OCI-LY1 (cell line): ENCODE data around the gene KCNIP4.

Experiments
- H2AFZ ChIP-seq: fragments of 200-600 bp; sonication (generic), shearing (Covaris generic); 2 replicates; pipeline ENCODE4 v1.6.0; 2014; ENCODE audit warnings: antibody characterized with exemption, mild to moderate bottlenecking, low read length
- H3F3A ChIP-seq: fragments of 200-600 bp; sonication (generic), shearing (Covaris generic); 2 replicates; pipeline ENCODE4 v1.6.0; 2014; ENCODE audit warnings: mild to moderate bottlenecking, antibody characterized with exemption, low read length, moderate library complexity; ENCODE audit not compliant: insufficient read depth
- H3K27ac ChIP-seq: fragments of 200-600 bp; sonication (generic); 2 replicates; pipeline ENCODE4 v1.5.1; 2014; ENCODE audit warnings: low read length, mixed run types, mild to moderate bottlenecking, low read depth; ENCODE audit not compliant: poor library complexity, severe bottlenecking
- H3K27me3 ChIP-seq: fragments of 200-600 bp; sonication (generic); 2 replicates; pipeline ENCODE4 v1.6.0; 2014; ENCODE audit warnings: antibody characterized with exemption, mild to moderate bottlenecking, low read length, moderate library complexity; ENCODE audit not compliant: insufficient read depth
- H3K36me3 ChIP-seq: fragments of 200-600 bp; sonication (generic); 2 replicates; pipeline ENCODE4 v1.6.1; 2014; ENCODE audit warnings: mild to moderate bottlenecking, antibody characterized with exemption, low read length, moderate library complexity, mixed read lengths; ENCODE audit not compliant: insufficient read depth
- H3K4me1 ChIP-seq: fragments of 200-600 bp; sonication (generic); 2 replicates; pipeline ENCODE4 v1.5.1; 2014; ENCODE audit warnings: mild to moderate bottlenecking, low read length, moderate library complexity; ENCODE audit not compliant: insufficient read depth, severe bottlenecking
- H3K4me2 ChIP-seq: fragments of 200-600 bp; sonication (generic), shearing (Covaris generic); 2 replicates; pipeline ENCODE4 v1.6.1; 2014; ENCODE audit warnings: low read length
- H3K4me3 ChIP-seq: fragments of 200-600 bp; sonication (generic); 2 replicates; pipeline ENCODE4 v1.5.1; 2014; ENCODE audit warnings: low read length, low read depth, mild to moderate bottlenecking, mixed read lengths; ENCODE audit not compliant: poor library complexity, severe bottlenecking
- H3K79me2 ChIP-seq: fragments of 200-600 bp; shearing (Covaris generic); 2 replicates; pipeline ENCODE4 v1.6.1; 2016; ENCODE audit warnings: mixed run types, low read length, mixed read lengths; ENCODE audit not compliant: insufficient read depth
- H3K9ac ChIP-seq: fragments of 200-600 bp; sonication (generic), shearing (Covaris generic); 2 replicates; pipeline ENCODE4 v1.6.1; 2014; ENCODE audit warnings: mild to moderate bottlenecking, low read length, mixed read lengths
- H3K9me2 ChIP-seq: fragments of 200-600 bp; sonication (generic), shearing (Covaris generic); 2 replicates; pipeline ENCODE4 v1.6.1; 2014; ENCODE audit warnings: low read depth, mild to moderate bottlenecking, low read length, mixed read lengths
- H3K9me3 ChIP-seq: fragments of 200-600 bp; shearing (Covaris generic); 2 replicates; pipeline ENCODE4 v1.6.1; 2014; ENCODE audit warnings: low read length, mixed read lengths
- H4K20me1 ChIP-seq: fragments of 200-600 bp; sonication (generic), shearing (Covaris generic); 2 replicates; pipeline ENCODE4 v1.6.0; 2016; ENCODE audit warnings: mild to moderate bottlenecking, low read length; ENCODE audit not compliant: insufficient read depth
- EZH2 ChIP-seq: fragments of 200-600 bp; sonication (generic), shearing (Covaris generic); IDR thresholded peaks from 2 replicates; pipeline ENCODE4 v1.8.0; 2017; ENCODE audit warnings: borderline replicate concordance, mixed run types, mild to moderate bottlenecking, antibody characterized with exemption, low read length, moderate library complexity, mixed read lengths
- TF ChIP-seq, protein P1 (sequence below): fragments of 200-600 bp; sonication (generic), shearing (Covaris generic); IDR thresholded peaks from 2 replicates; pipeline ENCODE4 v1.5.1; 2017; ENCODE audit warnings: mild to moderate bottlenecking, antibody characterized with exemption, low read length, moderate library complexity, mixed read lengths

Gene KCNIP4

GRCh38 chr4:21697583-21697982 is 251.0 kb downstream of the KCNIP4 start:
- Histone ChIP-seq H3K4me3 (no peak overlapping the region), H3K9me3 (no peaks in the 10 kb centered on the region), H3K9me2 (no peaks in the 10 kb centered on the region), H3K36me3 (no peaks in the 10 kb centered on the region), H4K20me1 (no peaks in the 10 kb centered on the region), H2AFZ (no peak overlapping the region), H3K27me3 (no peaks in the 10 kb centered on the region), H3F3A (no peaks in the 10 kb centered on the region), H3K79me2 (no peaks in the 10 kb centered on the region), H3K4me2 (no peak overlapping the region), H3K9ac (no peak overlapping the region), H3K4me1 (no peaks in the 10 kb centered on the region), H3K27ac (no peak overlapping the region)
- TF ChIP-seq, protein P1, sequence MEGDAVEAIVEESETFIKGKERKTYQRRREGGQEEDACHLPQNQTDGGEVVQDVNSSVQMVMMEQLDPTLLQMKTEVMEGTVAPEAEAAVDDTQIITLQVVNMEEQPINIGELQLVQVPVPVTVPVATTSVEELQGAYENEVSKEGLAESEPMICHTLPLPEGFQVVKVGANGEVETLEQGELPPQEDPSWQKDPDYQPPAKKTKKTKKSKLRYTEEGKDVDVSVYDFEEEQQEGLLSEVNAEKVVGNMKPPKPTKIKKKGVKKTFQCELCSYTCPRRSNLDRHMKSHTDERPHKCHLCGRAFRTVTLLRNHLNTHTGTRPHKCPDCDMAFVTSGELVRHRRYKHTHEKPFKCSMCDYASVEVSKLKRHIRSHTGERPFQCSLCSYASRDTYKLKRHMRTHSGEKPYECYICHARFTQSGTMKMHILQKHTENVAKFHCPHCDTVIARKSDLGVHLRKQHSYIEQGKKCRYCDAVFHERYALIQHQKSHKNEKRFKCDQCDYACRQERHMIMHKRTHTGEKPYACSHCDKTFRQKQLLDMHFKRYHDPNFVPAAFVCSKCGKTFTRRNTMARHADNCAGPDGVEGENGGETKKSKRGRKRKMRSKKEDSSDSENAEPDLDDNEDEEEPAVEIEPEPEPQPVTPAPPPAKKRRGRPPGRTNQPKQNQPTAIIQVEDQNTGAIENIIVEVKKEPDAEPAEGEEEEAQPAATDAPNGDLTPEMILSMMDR: no peak
- TF ChIP-seq EZH2: no peak

- Histone ChIP-seq H3K79me2 (no peaks in the 10 kb centered on the region), H3K9me3 (no peaks in the 10 kb centered on the region), H3F3A (no peaks in the 10 kb centered on the region), H3K36me3 (no peaks in the 10 kb centered on the region), H3K4me1 (no peaks in the 10 kb centered on the region), H3K27me3 (no peaks in the 10 kb centered on the region), H2AFZ (no peak overlapping the region), H3K9ac (no peak overlapping the region), H4K20me1 (no peaks in the 10 kb centered on the region), H3K27ac (no peak overlapping the region), H3K4me2 (no peak overlapping the region), H3K4me3 (no peak overlapping the region), H3K9me2 (no peaks in the 10 kb centered on the region)
- TF ChIP-seq, protein P1: no peak
- no peak for TF ChIP-seq EZH2
These were observed 253.4 kb downstream of the KCNIP4 start for GRCh38 chr4:21695141-21695540.

DNA sequence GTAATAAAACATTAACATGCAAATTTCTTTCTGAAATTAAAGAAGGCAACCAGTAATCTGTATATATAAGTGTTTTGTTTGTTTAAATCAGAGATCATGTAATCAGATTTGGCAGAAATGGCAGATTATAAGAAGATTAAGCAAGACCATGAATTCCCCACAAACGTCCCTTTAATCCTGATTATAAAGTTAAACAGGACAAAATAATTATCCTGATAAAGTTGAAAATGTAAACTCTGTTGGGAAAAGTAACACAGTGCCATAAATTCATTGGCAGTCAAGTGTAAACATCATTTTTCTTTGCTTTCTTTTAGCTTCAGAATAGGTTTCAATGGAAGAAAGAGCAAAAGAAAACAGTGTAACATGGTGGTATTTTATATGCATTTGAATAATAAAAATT is 256.3 kb downstream of the KCNIP4 start:
- Histone ChIP-seq H3K9ac (no peak overlapping the region), H3K79me2 (no peaks in the 10 kb centered on the region), H3K4me2 (no peak overlapping the region), H2AFZ (no peak overlapping the region), H3F3A (no peaks in the 10 kb centered on the region), H3K27ac (no peak overlapping the region), H3K9me3 (no peaks in the 10 kb centered on the region), H3K36me3 (no peaks in the 10 kb centered on the region), H4K20me1 (no peaks in the 10 kb centered on the region), H3K4me1 (no peaks in the 10 kb centered on the region), H3K9me2 (no peaks in the 10 kb centered on the region), H3K27me3 (no peaks in the 10 kb centered on the region), H3K4me3 (no peak overlapping the region)
- TF ChIP-seq EZH2: no peak
- TF ChIP-seq, protein P1: no peak
